SK-N-SH (cell line): ENCODE measurements around the gene VSIG10L2. TPM values are rescaled to one million over a fixed set of nuclear protein-coding genes. Genes with fewer than 3 reads are reported as not detected.

Experiments used
- CTCF ChIA-PET: fragments of 300-600, 350-600 bp; formaldehyde crosslinking; extraction: SDS; loops from one replicate; lab custom pipeline; 2021; lab: Yijun Ruan, JAX
- POLR2A ChIA-PET: fragments of 350-600 bp; sonication (Branson Sonifier 250); formaldehyde crosslinking; extraction: SDS; loops from one replicate; lab custom pipeline; 2020; ENCODE audit warnings: antibody characterized with exemption, inconsistent platforms; lab: Yijun Ruan, JAX
- DNase-seq: peaks from one replicate; pipeline ENCODE4 v3.0.0; 2012
- H2AFZ ChIP-seq: fragments of 200-600 bp; sonication (generic); 2 replicates; pipeline ENCODE4 v1.8.1; 2016; ENCODE audit warnings: antibody characterized with exemption, mild to moderate bottlenecking, low read depth
- H3F3A ChIP-seq: fragments of 200-600 bp; sonication (generic); replicated peaks from 2 replicates; pipeline ENCODE3; 2016; ENCODE audit warnings: antibody characterized with exemption, mild to moderate bottlenecking; ENCODE audit not compliant: insufficient read depth
- H3K27ac ChIP-seq, 2 experiments: fragments of 200-500 bp in 1 of 2; fragments of 200-600 bp in 1 of 2; sonication (Bioruptor generic) in 1 of 2; sonication (generic), shearing (Covaris generic) in 1 of 2; 2 replicates each; pipeline versions ENCODE4 v1.5.1 to v1.6.1; 2014 to 2016; ENCODE audit warnings: low read depth in 2 of 2, inconsistent platforms in 1 of 2, low read length in 1 of 2, mild to moderate bottlenecking in 1 of 2, mixed read lengths in 1 of 2
- H3K27me3 ChIP-seq: fragments of 200-600 bp; sonication (generic), shearing (Covaris generic); 2 replicates; pipeline ENCODE4 v1.6.1; 2016; ENCODE audit warnings: mixed run types; ENCODE audit not compliant: insufficient read depth
- H3K36me3 ChIP-seq, 2 experiments: fragments of 200-500 bp in 1 of 2; fragments of 200-600 bp in 1 of 2; sonication (Bioruptor generic) in 1 of 2; sonication (generic) in 1 of 2; replicated peaks in 1 of 2; 2 replicates each; pipeline versions ENCODE3 to v1.5.1; 2014 to 2016; ENCODE audit warnings: low read length in 1 of 2, mild to moderate bottlenecking in 1 of 2; ENCODE audit not compliant: insufficient read depth in 2 of 2, control insufficient read depth in 1 of 2
- H3K4me1 ChIP-seq, 2 experiments: fragments of 200-500 bp in 1 of 2; fragments of 200-600 bp in 1 of 2; sonication (Bioruptor generic) in 1 of 2; sonication (generic), shearing (Covaris generic) in 1 of 2; 2 replicates each; pipeline versions ENCODE4 v1.5.1 to v1.6.1; 2014 to 2016; ENCODE audit warnings: low read depth in 1 of 2, low read length in 1 of 2, mixed run types in 1 of 2; ENCODE audit not compliant: insufficient read depth in 2 of 2, control insufficient read depth in 1 of 2
- H3K4me2 ChIP-seq: fragments of 200-600 bp; sonication (generic), shearing (Covaris generic); 2 replicates; pipeline ENCODE4 v1.6.1; 2017; ENCODE audit warnings: mixed run types
- H3K4me3 ChIP-seq, 2 experiments: fragments of 200-500 bp in 1 of 2; fragments of 200-600 bp in 1 of 2; sonication (Bioruptor generic) in 1 of 2; sonication (generic), shearing (Covaris generic) in 1 of 2; 2 replicates each; pipeline versions ENCODE4 v1.5.1 to v1.8.1; 2014 to 2016; ENCODE audit warnings: low read depth in 2 of 2, inconsistent platforms in 1 of 2, low read length in 1 of 2, mild to moderate bottlenecking in 1 of 2, mixed read lengths in 1 of 2, moderate library complexity in 1 of 2
- H3K79me2 ChIP-seq: fragments of 200-600 bp; sonication (generic); 2 replicates; pipeline ENCODE4 v1.8.1; 2017; ENCODE audit warnings: mild to moderate bottlenecking; ENCODE audit not compliant: insufficient read depth
- H3K9ac ChIP-seq: fragments of 200-600 bp; sonication (generic); 2 replicates; pipeline ENCODE4 v1.6.1; 2017; ENCODE audit warnings: mixed run types
- H3K9me2 ChIP-seq: fragments of 200-600 bp; sonication (generic); 2 replicates; pipeline ENCODE4 v1.6.1; 2017; ENCODE audit warnings: mixed run types
- H3K9me3 ChIP-seq: fragments of 200-600 bp; sonication (generic); 2 replicates; pipeline ENCODE4 v1.6.1; 2017; ENCODE audit warnings: mixed run types, mild to moderate bottlenecking, moderate library complexity
- H4K20me1 ChIP-seq: fragments of 200-600 bp; sonication (generic); 2 replicates; pipeline ENCODE4 v1.6.1; 2017; ENCODE audit warnings: mild to moderate bottlenecking, mixed run types; ENCODE audit not compliant: insufficient read depth
- CTCF ChIP-seq: fragments of 200-600 bp; sonication (generic); IDR thresholded peaks from 2 replicates; pipeline ENCODE4 v1.6.1; 2017; ENCODE audit warnings: antibody characterized with exemption, mild to moderate bottlenecking, moderate library complexity
- EP300 ChIP-seq, 2 experiments: IDR thresholded peaks; 2 replicates each; pipeline versions ENCODE4 v1.4.0 to v1.6.1; 2012; ENCODE audit warnings: borderline replicate concordance in 1 of 2, low read depth in 1 of 2, low read length in 1 of 2
- GATA2 ChIP-seq: sonication (generic); formaldehyde crosslinking; IDR thresholded peaks from 2 replicates; pipeline ENCODE4 v1.5.0; 2020; ENCODE audit warnings: mild to moderate bottlenecking, missing genetic modification reagents
- IRF3 ChIP-seq: fragments of 150-350 bp; IDR thresholded peaks from 2 replicates; pipeline ENCODE4 v1.6.1; 2016; ENCODE audit warnings: mild to moderate bottlenecking, low read depth, low read length
- MXI1 ChIP-seq: IDR thresholded peaks from 2 replicates; pipeline ENCODE4 v1.6.1; 2012; ENCODE audit warnings: mild to moderate bottlenecking, low read depth, low read length, improper control_type of control experiment
- NFIC ChIP-seq: IDR thresholded peaks from 2 replicates; pipeline ENCODE4 v1.4.0; 2012; ENCODE audit warnings: borderline replicate concordance
- PBX3 ChIP-seq: IDR thresholded peaks from 2 replicates; pipeline ENCODE4; 2012
- RCOR1 ChIP-seq: fragments of 150-350 bp; IDR thresholded peaks from 2 replicates; pipeline ENCODE4 v1.6.1; 2017; ENCODE audit warnings: antibody characterized with exemption, low read length
- REST ChIP-seq: IDR thresholded peaks from 2 replicates; pipeline ENCODE4 v1.6.1; 2012; ENCODE audit warnings: mild to moderate bottlenecking, low read depth, low read length, moderate library complexity
- SIN3A ChIP-seq: IDR thresholded peaks from 2 replicates; pipeline ENCODE4 v1.6.1; 2012; ENCODE audit warnings: low read depth, mild to moderate bottlenecking, low read length, moderate library complexity, borderline replicate concordance
- TAF1 ChIP-seq: IDR thresholded peaks from 2 replicates; pipeline ENCODE4 v1.6.1; 2012; ENCODE audit warnings: low read depth, mild to moderate bottlenecking, low read length, moderate library complexity, borderline replicate concordance
- TEAD4 ChIP-seq: IDR thresholded peaks from 2 replicates; pipeline ENCODE4 v1.4.0; 2012; ENCODE audit warnings: mild to moderate bottlenecking, borderline replicate concordance; ENCODE audit not compliant: insufficient read depth
- YY1 ChIP-seq: IDR thresholded peaks from 2 replicates; pipeline ENCODE4 v1.4.0; 2012; ENCODE audit warnings: low read depth, mild to moderate bottlenecking
- ZBTB33 ChIP-seq: IDR thresholded peaks from 2 replicates; pipeline ENCODE4 v1.4.0; 2012; ENCODE audit warnings: low read depth, borderline replicate concordance
- WGBS: methylation state at CpG from one replicate; pipeline ENCODE4 v1.1.6; 2017; ENCODE audit warnings: low lambda C conversion rate; 5-methylcytosine and 5-hydroxymethylcytosine counted together
- polyA plus RNA-seq, 3 experiments: library from polyadenylated mRNA; depleted of rRNA; stranded (reverse); fragments of >200 nt; gene quantifications; 2 replicates each; pipeline ENCODE4 v1.2.3, GENCODE V29; 2012

VSIG10L2 gene
- polyA plus RNA-seq, 1 of the 3 experiments (the other 2 are of a cell fraction): 0.02 TPM

GRCh38 chr11:125958872-125959400 lies 13.1 kb downstream of the VSIG10L2 start:
- Histone ChIP-seq H4K20me1 (no peaks in the 10 kb centered on the region), H3K4me3 (no peak overlapping the region), H2AFZ (no peak overlapping the region), H3K36me3 (peaks cover 0 to 38% of the 10 kb centered on the region in 2 experiments), H3K27ac (no peak overlapping the region), H3K4me1 (peaks cover 0 to 2% of the 10 kb centered on the region in 2 experiments; a peak in 1 of 4 replicates), H3K9me3 (no peaks in the 10 kb centered on the region), H3K9me2 (no peaks in the 10 kb centered on the region), H3K79me2 (no peaks in the 10 kb centered on the region), H3F3A (no peaks in the 10 kb centered on the region), H3K27me3 (no peaks in the 10 kb centered on the region), H3K9ac (no peak overlapping the region), H3K4me2 (no peak overlapping the region)
- POLR2A ChIA-PET: no interaction called here
- WGBS: 91% methylated on average over 4 of the region's 4 CpGs
- CTCF ChIA-PET: interaction anchor here (0.9 to 1.4 kb wide), 3 partner anchors 13 to 93 kb away, joined by 3 to 4 read pairs (median 3); no protein-coding TSS in a partner anchor
- no peak for TF ChIP-seq ZBTB33
- no peak for TF ChIP-seq YY1
- TF ChIP-seq RCOR1: no peak
- no peak for TF ChIP-seq REST
- TF ChIP-seq NFIC: no peak
- TF ChIP-seq IRF3: no peak
- TF ChIP-seq TEAD4: no peak
- TF ChIP-seq TAF1: no peak
- TF ChIP-seq GATA2 (CRISPR knock-in tag): no peak
- TF ChIP-seq CTCF: no peak
- TF ChIP-seq MXI1: no peak
- TF ChIP-seq SIN3A: no peak
- no peak for TF ChIP-seq EP300 (IDR thresholded peaks at IDR 0.05; ENCODE audit: borderline replicate concordance in 1 of 2, low read depth in 1 of 2, low read length in 1 of 2)
- no peak for TF ChIP-seq PBX3
- no peak for DNase-seq
